Thoracic aorta (tissue), 2 donors: Measurements from ENCODE around the gene SERPINE1. TPM values are rescaled to one million over a fixed set of nuclear protein-coding genes. Genes with fewer than 3 reads are reported as not detected.

Source experiments
- ATAC-seq: fragments of 150-250 bp; one replicate; pipeline ENCODE4 v1.8.0; 2017; ENCODE audit warnings: low read depth; ENCODE audit not compliant: insufficient number of reproducible peaks, low FRiP score
- DNase-seq: peaks from one replicate; pipeline ENCODE4 v3.0.0-alpha.2; 2020; ENCODE audit warnings: low spot score
- H3K27ac ChIP-seq, 2 donors: fragments of 200-600 bp; sonication (generic); 1 replicate in 1 of 2; 2 replicates in 1 of 2; pipeline ENCODE4 v1.5.1; 2016; ENCODE audit warnings: mild to moderate bottlenecking in 2 of 2, moderate library complexity in 2 of 2
- H3K27me3 ChIP-seq: fragments of 200-600 bp; sonication (generic); replicated peaks from 2 replicates; pipeline ENCODE4 v1.6.0; 2016; ENCODE audit warnings: mild to moderate bottlenecking; ENCODE audit not compliant: insufficient read depth
- H3K36me3 ChIP-seq: fragments of 200-600 bp; sonication (generic); one replicate; pipeline ENCODE4 v1.5.1; 2016
- H3K4me1 ChIP-seq, 2 donors: fragments of 200-600 bp; sonication (generic); 1 replicate in 1 of 2; 2 replicates in 1 of 2; pipeline versions ENCODE4 v1.5.1 to v1.6.0; 2016; ENCODE audit warnings: low read depth in 2 of 2, mild to moderate bottlenecking in 1 of 2; ENCODE audit not compliant: control insufficient read depth in 1 of 2
- H3K4me3 ChIP-seq: fragments of 200-600 bp; sonication (generic); 2 replicates; pipeline ENCODE4 v1.5.1; 2016; ENCODE audit warnings: mild to moderate bottlenecking
- H3K9me3 ChIP-seq: fragments of 200-600 bp; sonication (generic); 2 replicates; pipeline ENCODE4 v1.5.1; 2016
- CTCF ChIP-seq: fragments of 200-600 bp; sonication (generic); IDR thresholded peaks from one replicate; pipeline ENCODE4 v1.5.1; 2019; ENCODE audit warnings: antibody characterized with exemption
- total RNA-seq, 2 donors: library from RNA; depleted of rRNA; stranded (reverse); fragments of >200 nt; gene quantifications; one replicate each; pipeline versions ENCODE4 v1.1.0 to v1.2.3, GENCODE V29; 2016

SERPINE1 gene
- 1,000 to 10,000 TPM in 1 of 2 donors, 100 to 1,000 TPM in 1; 542 to 1,009 TPM for total RNA-seq

DNA sequence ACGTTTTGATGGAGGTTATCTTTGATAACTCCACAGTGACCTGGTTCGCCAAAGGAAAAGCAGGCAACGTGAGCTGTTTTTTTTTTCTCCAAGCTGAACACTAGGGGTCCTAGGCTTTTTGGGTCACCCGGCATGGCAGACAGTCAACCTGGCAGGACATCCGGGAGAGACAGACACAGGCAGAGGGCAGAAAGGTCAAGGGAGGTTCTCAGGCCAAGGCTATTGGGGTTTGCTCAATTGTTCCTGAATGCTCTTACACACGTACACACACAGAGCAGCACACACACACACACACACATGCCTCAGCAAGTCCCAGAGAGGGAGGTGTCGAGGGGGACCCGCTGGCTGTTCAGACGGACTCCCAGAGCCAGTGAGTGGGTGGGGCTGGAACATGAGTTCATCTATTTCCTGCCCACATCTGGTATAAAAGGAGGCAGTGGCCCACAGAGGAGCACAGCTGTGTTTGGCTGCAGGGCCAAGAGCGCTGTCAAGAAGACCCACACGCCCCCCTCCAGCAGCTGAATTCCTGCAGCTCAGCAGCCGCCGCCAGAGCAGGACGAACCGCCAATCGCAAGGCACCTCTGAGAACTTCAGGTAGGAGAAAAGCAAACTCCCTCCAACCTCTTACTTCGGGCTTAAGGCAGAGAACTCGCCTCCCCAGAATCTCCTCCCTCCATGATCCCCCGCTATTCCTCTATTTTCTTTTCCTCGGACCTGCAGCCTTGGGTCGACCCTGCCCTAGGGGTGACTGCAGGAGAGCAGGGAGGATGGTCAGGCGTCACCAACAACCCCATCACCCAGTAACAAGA, at the start of gene SERPINE1:
TSS of gene SERPINE1 (plus strand) at position 454 of the 809 bp plus-strand sequence. CDS start 1,290 bp downstream, outside the sequence.
- no peak for TF ChIP-seq CTCF
- H3K9me3 ChIP-seq: no peaks in the 10 kb centered on the region
- H3K27ac ChIP-seq: peak within 1 kb of the TSS; percentile 93 to 95
- peak; percentile 97 for DNase-seq
- H3K27me3 ChIP-seq: no peaks in the 10 kb centered on the region
- peak; percentile 49 for ATAC-seq
- peaks cover 34 to 92% of the 10 kb centered on the region in 2 donors for H3K4me1 ChIP-seq
- peaks cover 15% of the 10 kb centered on the region for H3K36me3 ChIP-seq
- H3K4me3 ChIP-seq: peak within 1 kb of the TSS; percentile 74

- Histone ChIP-seq H3K36me3 (no peaks in the 10 kb centered on the region), H3K27ac (no peak overlapping the region), H3K27me3 (no peaks in the 10 kb centered on the region), H3K4me1 (no peaks in the 10 kb centered on the region), H3K9me3 (no peaks in the 10 kb centered on the region), H3K4me3 (no peak overlapping the region)
- DNase-seq (no peak), ATAC-seq (no peak)
- TF ChIP-seq CTCF: peak; percentile 75
Measured at GRCh38 chr7:101077303-101078086, 49.4 kb upstream of the SERPINE1 start.

GRCh38 chr7:101081432-101081831, 45.5 kb upstream of the SERPINE1 start:
- Histone ChIP-seq H3K27me3 (no peaks in the 10 kb centered on the region), H3K4me3 (no peak overlapping the region), H3K36me3 (no peaks in the 10 kb centered on the region), H3K4me1 (peaks cover 3 to 11% of the 10 kb centered on the region in 2 donors), H3K27ac (no peak overlapping the region), H3K9me3 (no peaks in the 10 kb centered on the region)
- ATAC-seq (no peak), DNase-seq (no peak)
- no peak for TF ChIP-seq CTCF

DNA sequence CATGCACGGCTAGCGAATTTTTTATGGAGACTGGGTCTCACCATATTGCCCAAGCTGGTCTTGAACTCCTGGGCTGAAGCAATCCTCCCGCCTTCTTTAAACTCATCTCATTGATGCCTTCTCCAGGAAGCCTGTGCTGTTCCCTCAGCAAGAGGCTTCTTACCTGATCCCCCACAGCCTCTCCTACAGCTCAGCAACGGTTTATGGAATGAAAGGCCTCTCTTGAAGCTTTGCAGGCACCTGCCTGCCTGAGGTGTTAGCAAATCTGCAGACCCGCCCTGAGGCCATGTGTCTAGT, 42.1 kb upstream of the SERPINE1 start:
- H3K27me3 ChIP-seq: no peaks in the 10 kb centered on the region
- no peak for TF ChIP-seq CTCF
- DNase-seq: no peak
- H3K4me3 ChIP-seq: peak overlapping the region; percentile 87
- no peaks in the 10 kb centered on the region for H3K9me3 ChIP-seq
- peak overlapping the region; percentile 95 to 97 for H3K27ac ChIP-seq
- peaks cover 30% of the 10 kb centered on the region for H3K36me3 ChIP-seq
- no peak for ATAC-seq
- H3K4me1 ChIP-seq: peaks cover 20 to 45% of the 10 kb centered on the region in 2 donors
